Heart left ventricle (tissue), 16 donors: ENCODE results near the gene KCNQ1. TPM values are rescaled to one million over a fixed set of nuclear protein-coding genes. Genes with fewer than 3 reads are reported as not detected.

Experiments used
- ATAC-seq, 4 donors: fragments of 200-7000 bp; cut with Tn5 transposase; one replicate each; pipeline ENCODE4 v1.9.1; 2020 to 2022; ENCODE audit warnings: moderate library complexity in 4 of 4, mild to moderate bottlenecking in 3 of 4, moderate number of reproducible peaks in 1 of 4
- DNase-seq, 5 donors: peaks; one replicate each; pipeline ENCODE4 v3.0.0-alpha.2; 2020
- H3K27ac ChIP-seq, 12 donors: fragments of 200-600 bp; sonication (generic) in 4 of 12; one replicate each; pipeline versions ENCODE4 v1.5.0 to v1.8.0; 2016 to 2022; ENCODE audit warnings: mild to moderate bottlenecking in 2 of 12
- H3K27me3 ChIP-seq, 9 donors: fragments of 200-600 bp; sonication (generic) in 2 of 9; one replicate each; pipeline versions ENCODE4 v1.5.1 to v1.8.0; 2016 to 2022; ENCODE audit warnings: mild to moderate bottlenecking in 3 of 9
- H3K36me3 ChIP-seq, 9 donors: fragments of 200-600 bp; sonication (generic) in 2 of 9; one replicate each; pipeline versions ENCODE4 v1.5.0 to v1.8.0; 2018 to 2022; ENCODE audit warnings: mild to moderate bottlenecking in 2 of 9
- H3K4me1 ChIP-seq, 12 donors: fragments of 200-600 bp; sonication (generic) in 4 of 12; one replicate each; pipeline versions ENCODE4 v1.5.0 to v1.8.0; 2016 to 2022; ENCODE audit warnings: mild to moderate bottlenecking in 3 of 12
- H3K4me3 ChIP-seq, 12 donors: fragments of 200-600 bp; sonication (generic) in 4 of 12; one replicate each; pipeline versions ENCODE4 v1.5.0 to v1.8.0; 2017 to 2022; ENCODE audit warnings: mild to moderate bottlenecking in 9 of 12, moderate library complexity in 4 of 12
- H3K9me3 ChIP-seq, 12 donors: fragments of 200-600 bp; sonication (generic) in 4 of 12; one replicate each; pipeline versions ENCODE4 v1.5.0 to v1.8.0; 2016 to 2022; ENCODE audit warnings: mild to moderate bottlenecking in 1 of 12
- CTCF ChIP-seq, 12 donors: fragments of 200-600 bp; sonication (generic) in 4 of 12; IDR thresholded peaks; one replicate each; pipeline versions ENCODE4 v1.5.0 to v1.8.0; 2018 to 2022; ENCODE audit warnings: antibody characterized with exemption in 12 of 12, mild to moderate bottlenecking in 5 of 12
- POLR2A ChIP-seq, 2 donors: fragments of 450-650 bp; IDR thresholded peaks; one replicate each; pipeline ENCODE4 v1.6.1; 2017; ENCODE audit warnings: antibody characterized with exemption in 2 of 2, mild to moderate bottlenecking in 2 of 2, moderate library complexity in 2 of 2
- WGBS, 4 donors: extraction: QIAGEN DNeasy Blood & Tissue Kit in 2 of 4; methylation state at CpG; one replicate each; pipeline versions ENCODE4 v1.1.5 to v1.1.7; 2013 to 2018; 5-methylcytosine and 5-hydroxymethylcytosine counted together
- intact Hi-C, 10 donors: fragments of 100-400 bp; cut with DNase I; formaldehyde crosslinking; loops; one replicate each; pipeline versions ENCODE4 v1.11.1 to v1.14.2; 2022
- polyA plus RNA-seq, 2 donors: library from polyadenylated mRNA; stranded (reverse); fragments of 200-250 nt; gene quantifications; one replicate each; pipeline ENCODE4 v1.2.3, GENCODE V29; 2013
- total RNA-seq, 9 donors: library from RNA; depleted of rRNA in 2 of 9; stranded (reverse); fragments of >200 nt in 2 of 9; fragmentation: NEBNext Ultra II Directional in 3 of 9; extraction: Animal tissue kit (Norgen Biotek cat#: 25700) in 3 of 9; gene quantifications; one replicate each; pipeline versions ENCODE4 v1.1.0 to v1.2.4, GENCODE V29; 2016 to 2023
- donor health status: ischemic (EF 13 %, LVEDD 7.1; RV severe dilation, severe dysfunction).
- donor health status: healthy with polysubstance abuse.
- donor health status: DM: no; HTN: yes; CAD: no.
- donor health status: DM: no; HTN: no; CAD: no.
- donor health status: ischemic (EF 25% LVEDD 6.9; RV normal size, moderate dysfunction).
- donor health status: ischemic (EF 25% LVEDD 5.7; RV mildly dilated, moderate dysfunction).
- donor health status: healthy.
- donor health status: DM: yes; HTN: yes; CAD: no.
- donor health status: ischemic (EF 35%, LVEDD 5.7; RV mildly dilated, moderate dysfunction).
- donor health status: nonischemic (EF 11% LVEDD 7.7; RV severe dilation, severe dysfunction).
- donor health status: DM: yes; HTN: yes; CAD: no.
- donor health status: PGD.
- donor health status: ischemic (EF 29% LVEDD 5.4; RV normal size, mild dysfunction).
- donor health status: nonischemic (EF 23%, LVEDD 6.1; RV moderate dilation, normal function).

Gene KCNQ1
- total and polyA plus RNA-seq, 11 donors = 18.6 to 42.4 (median 31.4) TPM

- ATAC-seq (no peak), DNase-seq (peak in 4 of 5 donors; percentile 4 to 45 (median 20))
- intact Hi-C loops = loop anchor here in 4 of 10 donors (10.0 kb wide), 3 partner anchors 217 to 337 kb away; partner anchors contain the start of genes C11orf21 (in 1 of the 4) and TSPAN32 (in 1 of the 4)
- no peak for TF ChIP-seq POLR2A (IDR thresholded peaks at IDR 0.05)
- WGBS, 4 donors = 79 to 86% (median 83%) methylated on average over 20 to 35 of the region's 35 CpGs
- Histone ChIP-seq H3K27ac (no peak overlapping the region), H3K4me1 (peaks cover 0 to 30% (median 9%) of the 10 kb centered on the region in 12 donors), H3K9me3 (no peaks in the 10 kb centered on the region), H3K36me3 (no peaks in the 10 kb centered on the region), H3K4me3 (no peak overlapping the region), H3K27me3 (no peaks in the 10 kb centered on the region)
Measured at GRCh38 chr11:2521733-2522630, 77.2 kb downstream of the KCNQ1 start.

GRCh38 chr11:2522631-2523255 lies 77.9 kb downstream of the KCNQ1 start:
- Histone ChIP-seq H3K36me3 (no peaks in the 10 kb centered on the region), H3K27ac (no peak overlapping the region), H3K4me1 (peaks cover 0 to 30% (median 9%) of the 10 kb centered on the region in 12 donors), H3K4me3 (no peak overlapping the region), H3K9me3 (no peaks in the 10 kb centered on the region), H3K27me3 (no peaks in the 10 kb centered on the region)
- TF ChIP-seq CTCF (IDR thresholded peaks at IDR 0.05) (no peak), POLR2A (IDR thresholded peaks at IDR 0.05) (no peak)
- WGBS, 4 donors = 85 to 89% (median 88%) methylated on average over 16 to 17 of the region's 17 CpGs
- intact Hi-C loops = loop anchor here in 4 of 10 donors (10.0 kb wide), 3 partner anchors 218 to 338 kb away; partner anchors contain the start of genes C11orf21 (in 1 of the 4) and TSPAN32 (in 1 of the 4)
- ATAC-seq (no peak), DNase-seq (peak in 4 of 5 donors; percentile 5 to 36 (median 10))

GRCh38 chr11:2523821-2524391 lies 79.1 kb downstream of the KCNQ1 start:
- DNase-seq (peak; percentile 4 to 58 (median 12)), ATAC-seq (no peak)
- Histone ChIP-seq H3K27me3 (no peaks in the 10 kb centered on the region), H3K4me1 (peaks cover 0 to 30% (median 9%) of the 10 kb centered on the region in 12 donors), H3K36me3 (no peaks in the 10 kb centered on the region), H3K9me3 (no peaks in the 10 kb centered on the region), H3K4me3 (no peak overlapping the region), H3K27ac (no peak overlapping the region)
- 79 to 86% (median 84%) methylated on average over 15 to 18 of the region's 18 CpGs for WGBS, 4 donors
- intact Hi-C loops = loop anchor here in 4 of 10 donors (10.0 kb wide), 3 partner anchors 219 to 339 kb away; partner anchors contain the start of genes C11orf21 (in 1 of the 4) and TSPAN32 (in 1 of the 4)
- TF ChIP-seq CTCF (IDR thresholded peaks at IDR 0.05) (no peak), POLR2A (IDR thresholded peaks at IDR 0.05) (no peak)

GRCh38 chr11:2524446-2525165 lies 79.8 kb downstream of the KCNQ1 start:
- peak in 4 of 5 donors; percentile 4 to 47 (median 12) for DNase-seq
- intact Hi-C loops = loop anchor here in 5 of 10 donors (5.0 to 10.0 kb wide), 4 partner anchors 82 to 340 kb away; partner anchors contain the start of genes C11orf21 (in 1 of the 5), TRPM5 (in 1 of the 5) and TSPAN32 (in 1 of the 5)

More at GRCh38 chr11:2524446-2525165, 79.8 kb downstream of the KCNQ1 start:
- Histone ChIP-seq H3K27me3 (no peaks in the 10 kb centered on the region), H3K4me1 (peaks cover 0 to 30% (median 9%) of the 10 kb centered on the region in 12 donors), H3K27ac (no peak overlapping the region), H3K36me3 (no peaks in the 10 kb centered on the region), H3K4me3 (no peak overlapping the region), H3K9me3 (no peaks in the 10 kb centered on the region)
- TF ChIP-seq POLR2A (IDR thresholded peaks at IDR 0.05) (no peak), CTCF (IDR thresholded peaks at IDR 0.05) (no peak)
- 55 to 71% (median 64%) methylated on average over 8 to 15 of the region's 15 CpGs for WGBS, 4 donors
- ATAC-seq = no peak
